Activated CD8-positive, alpha-beta memory T cell treated with anti-CD3 and anti-CD28 coated beads for 24 hours (primary cell): Measurements from ENCODE around the gene KCNT1.

Source experiments
- DNase-seq: peaks from one replicate; pipeline ENCODE4 v3.0.0-alpha.2; 2020

The KCNT1 gene

GRCh38 chr9:135804581-135805421, 102.8 kb downstream of the KCNT1 start:
- no peak for DNase-seq

DNA sequence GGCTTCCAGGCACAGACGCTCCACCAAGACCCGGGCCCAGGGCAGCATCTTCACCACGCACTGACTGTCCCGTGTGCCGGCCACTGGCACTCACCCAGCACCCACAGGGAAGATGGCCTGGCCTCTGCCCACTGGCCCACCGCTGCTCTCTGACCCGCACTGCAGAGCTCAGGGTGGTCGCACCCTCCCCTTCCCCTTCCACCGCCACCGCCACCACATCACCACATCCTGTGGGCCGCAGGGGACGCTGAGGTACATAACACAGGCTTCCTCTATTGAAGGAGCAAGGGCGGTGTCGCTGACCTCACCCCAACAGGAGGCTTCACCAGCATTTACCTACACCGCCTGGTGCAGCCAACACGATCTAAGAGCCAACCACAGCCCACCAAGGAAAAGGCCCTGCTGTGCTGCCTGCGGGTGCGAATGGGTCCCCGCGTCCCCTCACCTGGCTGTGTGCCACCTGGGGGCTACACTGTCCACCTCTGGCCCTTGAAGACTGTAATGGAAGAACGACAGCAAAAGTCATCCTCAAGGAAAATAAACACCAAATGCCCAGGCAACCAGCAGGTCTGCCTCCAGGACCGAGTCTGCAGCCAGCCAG, 103.5 kb downstream of the KCNT1 start:
- no peak for DNase-seq

DNA sequence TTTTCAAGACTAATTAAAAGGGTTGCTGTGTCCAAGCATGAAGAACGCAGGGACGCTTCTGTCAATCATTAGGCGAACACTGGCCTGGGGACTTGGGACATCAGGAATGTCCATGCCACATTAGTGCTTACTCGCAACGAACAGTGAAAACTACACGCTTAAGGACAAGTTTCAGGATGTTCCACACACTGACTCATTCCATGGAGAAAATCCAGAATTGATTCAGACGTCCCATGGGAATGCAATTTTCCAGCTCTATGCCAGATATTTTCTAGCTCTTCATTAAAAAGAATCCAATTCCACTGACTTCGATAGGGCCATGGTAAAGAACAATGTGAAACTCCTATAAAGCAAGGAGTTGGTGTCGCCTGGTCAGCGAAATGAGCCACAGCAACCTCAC, 107.2 kb downstream of the KCNT1 start:
- no peak for DNase-seq

GRCh38 chr9:135810806-135811575, 109.0 kb downstream of the KCNT1 start:
- no peak for DNase-seq

- no peak for DNase-seq
Measured at GRCh38 chr9:135811801-135812200, 109.8 kb downstream of the KCNT1 start.

- DNase-seq: no peak
Measured at GRCh38 chr9:135812961-135813360, 111.0 kb downstream of the KCNT1 start.

DNA sequence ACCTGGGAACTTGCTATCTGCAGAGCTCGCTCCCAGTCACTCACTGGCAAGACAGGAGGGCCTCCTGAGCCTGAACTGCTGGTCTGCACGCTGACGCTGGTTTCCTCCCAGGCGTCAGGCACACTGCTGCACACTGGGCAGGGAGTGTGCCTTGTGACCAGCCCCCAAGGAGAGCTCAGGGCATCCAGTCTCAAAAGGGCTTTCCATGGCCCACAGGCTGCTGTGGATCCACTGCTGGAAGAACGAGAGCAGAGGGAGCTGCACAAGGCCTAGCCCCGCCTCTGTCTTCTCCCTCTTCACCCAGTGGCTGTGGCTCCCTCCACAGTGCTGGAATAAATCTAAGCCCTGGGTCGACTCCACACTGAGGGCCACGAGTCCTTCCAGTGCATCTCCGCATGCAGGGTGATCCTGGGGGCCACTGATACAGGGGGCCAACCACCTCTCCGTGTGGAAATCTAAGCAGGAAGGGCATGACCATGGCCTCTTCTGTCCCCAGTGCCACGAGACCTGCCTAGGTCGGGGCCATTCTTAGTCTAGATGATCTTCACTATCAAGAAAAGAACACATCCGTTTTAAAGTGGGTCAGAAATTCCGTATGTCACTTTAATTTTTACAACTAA, 111.8 kb downstream of the KCNT1 start:
- DNase-seq: no peak

GRCh38 chr9:135814421-135815095, 112.6 kb downstream of the KCNT1 start:
- no peak for DNase-seq

- no peak for DNase-seq
Measured at GRCh38 chr9:135815413-135815812, 113.4 kb downstream of the KCNT1 start.

DNA sequence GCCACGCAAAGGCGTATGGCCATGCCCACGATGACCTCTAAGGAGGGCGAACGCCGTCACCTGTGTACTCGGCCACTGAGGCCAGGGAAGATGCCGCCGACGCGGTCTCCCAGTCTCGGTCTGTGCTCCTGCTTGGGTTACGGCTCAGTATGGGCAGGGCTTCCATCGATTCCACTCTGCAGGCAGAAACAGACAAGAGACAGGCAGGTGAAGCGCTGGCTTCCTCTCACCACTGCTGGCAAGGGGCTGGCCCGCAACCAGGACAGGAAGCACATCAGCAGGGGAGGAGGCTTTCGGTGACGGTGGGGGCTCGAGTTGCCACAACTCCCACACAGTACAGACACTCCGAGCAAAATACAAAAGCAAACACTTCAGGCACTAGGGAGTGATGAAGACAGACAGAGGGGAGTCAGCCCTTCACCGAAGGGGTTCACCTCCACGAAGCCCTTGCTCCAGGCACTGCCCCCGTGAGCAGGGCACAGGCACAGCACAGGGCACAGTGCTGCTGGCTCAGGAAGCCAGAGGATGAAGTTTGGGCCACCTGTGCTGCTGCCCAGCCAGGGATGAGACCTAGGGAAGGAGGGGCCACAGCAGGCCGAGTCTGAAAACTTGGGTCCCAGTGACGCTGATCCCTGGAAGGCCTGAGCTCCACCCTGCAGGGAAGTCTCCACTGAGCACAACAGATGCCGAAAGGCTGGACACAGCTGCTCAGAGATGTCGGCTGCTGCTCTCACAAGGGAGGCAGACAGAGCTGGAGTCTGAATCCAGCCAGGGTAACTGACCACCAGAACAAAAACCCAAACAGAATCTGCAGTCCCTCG, 114.1 kb downstream of the KCNT1 start:
- no peak for DNase-seq

- DNase-seq: no peak
Measured at GRCh38 chr9:135816651-135816970, 114.6 kb downstream of the KCNT1 start.

- no peak for DNase-seq
Measured at GRCh38 chr9:135817951-135818717, 116.1 kb downstream of the KCNT1 start.

GRCh38 chr9:135818718-135819475, 116.9 kb downstream of the KCNT1 start:
- no peak for DNase-seq

DNA sequence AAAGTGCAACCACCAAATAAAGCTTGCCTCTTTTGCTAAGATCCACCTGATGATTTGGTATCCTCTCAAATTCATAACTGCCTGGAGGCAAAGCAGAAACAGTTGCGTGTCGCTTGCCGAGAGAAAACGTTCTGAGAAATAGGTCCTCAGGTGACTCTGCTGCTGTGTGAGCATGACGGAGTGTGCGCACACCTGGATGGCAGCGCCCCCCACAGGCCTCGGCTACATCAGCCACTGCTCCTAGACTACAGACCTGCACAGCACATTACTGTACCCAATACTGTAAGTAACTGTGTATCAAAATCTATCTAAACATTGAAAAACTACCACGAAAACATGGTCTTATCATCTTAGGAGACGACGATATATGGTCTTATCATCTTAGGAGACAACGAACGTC, 117.9 kb downstream of the KCNT1 start:
- peak; percentile 21 for DNase-seq

- peak; percentile 40 for DNase-seq
Measured at GRCh38 chr9:135820661-135821060, 118.7 kb downstream of the KCNT1 start.

DNA sequence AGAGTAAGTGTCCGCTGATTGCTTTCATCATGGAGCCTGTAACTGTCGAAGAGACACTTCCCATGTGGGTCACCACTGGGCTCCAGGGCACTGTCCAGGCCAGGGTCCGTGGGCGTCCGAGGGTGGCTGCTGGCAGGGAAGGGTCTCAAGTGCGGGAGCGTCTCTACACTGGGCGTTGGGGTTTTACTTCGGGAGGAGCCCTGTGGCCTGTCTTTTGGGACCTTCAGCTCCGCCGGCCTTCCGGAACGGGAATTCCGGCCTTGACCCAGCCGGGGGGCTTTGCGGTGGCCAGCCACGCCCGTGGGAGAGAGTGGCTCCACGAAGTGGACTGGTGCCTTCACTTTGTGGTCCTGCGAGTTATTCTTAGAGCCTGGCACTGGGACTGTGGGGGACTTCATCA, 119.1 kb downstream of the KCNT1 start:
- no peak for DNase-seq

DNA sequence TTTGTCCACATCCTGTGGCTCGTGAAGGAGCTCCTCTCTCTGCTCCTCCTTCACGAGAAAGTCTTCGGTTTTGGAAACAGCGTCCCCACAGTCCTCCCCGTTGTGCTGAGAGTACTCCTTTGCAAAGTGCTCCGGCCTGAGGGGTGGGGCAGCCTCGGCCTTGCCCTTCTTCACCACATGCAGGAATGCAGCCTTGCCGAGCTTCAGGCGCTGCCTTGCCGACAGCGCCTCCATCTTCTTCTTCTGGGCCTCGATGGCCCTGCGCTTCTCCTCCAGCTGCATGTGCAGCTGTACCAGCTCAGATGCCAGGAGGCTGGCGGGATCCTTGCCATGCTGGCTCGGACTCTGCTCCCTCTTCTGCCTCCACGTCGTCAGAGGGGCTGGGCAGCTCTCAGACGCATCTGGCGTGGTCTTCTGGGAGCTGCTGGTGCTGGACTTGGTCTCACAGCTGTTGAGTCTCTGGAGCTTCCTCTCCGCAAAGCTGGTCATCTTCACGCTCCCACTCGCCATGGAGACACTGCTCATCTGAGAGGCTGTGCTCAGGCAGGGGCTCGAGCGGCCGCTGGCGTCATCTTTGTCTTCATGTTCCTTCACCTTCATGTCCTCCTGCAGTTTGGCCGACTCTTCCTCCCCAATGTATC, 119.9 kb downstream of the KCNT1 start:
- no peak for DNase-seq

- DNase-seq: no peak
Measured at GRCh38 chr9:135822374-135822755, 120.4 kb downstream of the KCNT1 start.

GRCh38 chr9:135823036-135823435, 121.1 kb downstream of the KCNT1 start:
- DNase-seq: no peak
